ENCODE results near the gene DHX8.

- TF ChIP-seq CTCF (conservative IDR thresholded peaks at IDR 0.05; ENCODE audit: low read length) (no peak), EZH2phosphoT487 (IDR thresholded peaks at IDR 0.05; ENCODE audit: borderline replicate concordance, low read depth, low read length) (no peak)
Measured at GRCh38 chr17:43534909-43535308, 51.1 kb downstream of the DHX8 start.

Measured in OCI-LY7 (cell line).